OCI-LY3 (cell line): Measurements from ENCODE around the gene RNF220.

Experiments
- H2AFZ ChIP-seq: fragments of 200-600, 300-600 bp; shearing (Covaris generic); 2 replicates; pipeline ENCODE4 v1.6.0; 2014; ENCODE audit warnings: antibody characterized with exemption, low read depth, low read length
- H3K27ac ChIP-seq: fragments of 200-600, 300-600 bp; sonication (generic); 2 replicates; pipeline ENCODE4 v1.5.1; 2014; ENCODE audit warnings: mild to moderate bottlenecking, low read length, moderate library complexity, mixed read lengths
- H3K27me3 ChIP-seq: fragments of 200-600, 300-600 bp; sonication (generic); 2 replicates; pipeline ENCODE4 v1.6.1; 2014; ENCODE audit warnings: low read depth, low read length, mixed read lengths
- H3K36me3 ChIP-seq: fragments of 200-600, 300-600 bp; sonication (generic); replicated peaks from 2 replicates; pipeline ENCODE3; 2014; ENCODE audit warnings: low read depth, low read length, mixed read lengths
- H3K4me1 ChIP-seq: fragments of 300-600, 200-600 bp; sonication (generic); 2 replicates; pipeline ENCODE4 v1.6.1; 2014; ENCODE audit warnings: low read length, mixed read lengths
- H3K4me2 ChIP-seq: fragments of 200-600, 300-600 bp; sonication (generic); 2 replicates; pipeline ENCODE4 v1.6.1; 2014; ENCODE audit warnings: low read length, mixed read lengths
- H3K4me3 ChIP-seq: fragments of 300-600, 200-600 bp; sonication (generic); 2 replicates; pipeline ENCODE4 v1.5.1; 2014; ENCODE audit warnings: antibody characterized with exemption, mild to moderate bottlenecking, low read length, moderate library complexity
- H3K79me2 ChIP-seq: fragments of 300-600, 200-600 bp; shearing (Covaris generic); 2 replicates; pipeline ENCODE4 v1.6.1; 2014; ENCODE audit warnings: mild to moderate bottlenecking, low read length, mixed read lengths
- H3K9ac ChIP-seq: fragments of 300-600, 200-600 bp; shearing (Covaris generic); 2 replicates; pipeline ENCODE4 v1.6.0; 2014; ENCODE audit warnings: mild to moderate bottlenecking, low read length, moderate library complexity
- H3K9me3 ChIP-seq: fragments of 200-600, 300-600 bp; shearing (Covaris generic); 2 replicates; pipeline ENCODE4 v1.6.1; 2014; ENCODE audit warnings: low read length, mixed read lengths; ENCODE audit not compliant: insufficient read depth
- H4K20me1 ChIP-seq: fragments of 200-600, 300-600 bp; sonication (generic); 2 replicates; pipeline ENCODE4 v1.6.1; 2016; ENCODE audit warnings: low read length, mixed read lengths; ENCODE audit not compliant: insufficient read depth
- EZH2phosphoT487 ChIP-seq: fragments of 200-600 bp; shearing (Covaris generic); IDR thresholded peaks from 2 replicates; pipeline ENCODE4 v1.6.1; 2018; ENCODE audit warnings: antibody characterized with exemption, mixed run types, low read depth
- TF ChIP-seq, protein P1 (sequence below): fragments of 200-600, 300-600 bp; sonication (generic); IDR thresholded peaks from 2 replicates; pipeline ENCODE4 v1.5.1; 2014; ENCODE audit warnings: antibody characterized with exemption, low read length, low read depth

RNF220 gene

DNA sequence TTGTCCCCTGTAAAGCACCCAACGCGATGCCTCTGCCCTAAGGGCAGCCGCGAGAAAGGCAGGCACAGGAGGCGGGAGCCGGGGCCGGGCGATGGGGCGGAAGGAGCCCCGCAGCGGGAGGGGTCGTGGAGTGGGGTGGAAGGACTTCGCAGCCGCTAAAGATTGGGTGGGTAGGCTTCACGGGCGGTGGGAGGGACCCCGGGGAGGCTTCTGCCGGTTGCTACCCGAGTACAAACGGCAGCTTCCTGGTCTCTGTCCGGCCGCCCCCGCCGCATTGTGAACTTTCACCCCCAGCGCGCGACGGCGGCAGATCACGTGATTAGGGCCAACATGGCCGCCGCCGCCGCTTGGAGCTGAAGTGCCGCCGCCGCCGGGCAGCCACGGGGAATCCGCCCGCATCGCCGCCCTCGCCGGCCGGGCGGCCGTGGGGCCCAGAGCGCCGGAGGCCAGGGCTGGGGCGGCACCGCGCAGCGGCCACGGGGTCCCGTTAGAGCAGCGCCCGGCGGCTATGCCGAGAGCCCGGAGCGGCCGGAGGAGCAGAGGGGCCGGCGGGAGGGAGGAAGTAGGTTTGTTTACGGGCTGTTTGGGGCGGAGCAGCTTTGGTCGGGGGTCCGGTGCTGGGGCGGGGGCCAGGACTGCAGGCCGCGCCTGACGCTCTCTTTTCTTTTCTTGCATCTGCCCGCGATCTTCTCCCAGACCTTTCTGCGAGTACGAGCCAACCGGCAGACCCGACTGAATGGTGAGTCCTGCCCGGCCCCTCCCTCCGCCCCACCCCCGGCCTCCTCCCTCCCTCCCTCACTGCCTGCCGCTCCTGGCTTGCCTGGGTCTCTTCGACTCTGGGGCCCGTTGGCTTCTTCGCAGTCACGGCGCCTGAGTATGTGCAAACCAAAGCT is 226.8 kb downstream of the RNF220 start:
- TF ChIP-seq, protein P1, sequence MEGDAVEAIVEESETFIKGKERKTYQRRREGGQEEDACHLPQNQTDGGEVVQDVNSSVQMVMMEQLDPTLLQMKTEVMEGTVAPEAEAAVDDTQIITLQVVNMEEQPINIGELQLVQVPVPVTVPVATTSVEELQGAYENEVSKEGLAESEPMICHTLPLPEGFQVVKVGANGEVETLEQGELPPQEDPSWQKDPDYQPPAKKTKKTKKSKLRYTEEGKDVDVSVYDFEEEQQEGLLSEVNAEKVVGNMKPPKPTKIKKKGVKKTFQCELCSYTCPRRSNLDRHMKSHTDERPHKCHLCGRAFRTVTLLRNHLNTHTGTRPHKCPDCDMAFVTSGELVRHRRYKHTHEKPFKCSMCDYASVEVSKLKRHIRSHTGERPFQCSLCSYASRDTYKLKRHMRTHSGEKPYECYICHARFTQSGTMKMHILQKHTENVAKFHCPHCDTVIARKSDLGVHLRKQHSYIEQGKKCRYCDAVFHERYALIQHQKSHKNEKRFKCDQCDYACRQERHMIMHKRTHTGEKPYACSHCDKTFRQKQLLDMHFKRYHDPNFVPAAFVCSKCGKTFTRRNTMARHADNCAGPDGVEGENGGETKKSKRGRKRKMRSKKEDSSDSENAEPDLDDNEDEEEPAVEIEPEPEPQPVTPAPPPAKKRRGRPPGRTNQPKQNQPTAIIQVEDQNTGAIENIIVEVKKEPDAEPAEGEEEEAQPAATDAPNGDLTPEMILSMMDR = no peak
- H4K20me1 ChIP-seq = no peaks in the 10 kb centered on the region
- no peaks in the 10 kb centered on the region for H3K9me3 ChIP-seq
- H3K27me3 ChIP-seq = no peaks in the 10 kb centered on the region
- H3K4me1 ChIP-seq = peaks cover 12% of the 10 kb centered on the region
- peaks cover 12% of the 10 kb centered on the region for H3K36me3 ChIP-seq
- H3K79me2 ChIP-seq = peaks cover 18% of the 10 kb centered on the region
- H3K9ac ChIP-seq = peak overlapping the region; percentile 97
- H3K27ac ChIP-seq = peak overlapping the region; percentile 76
- H3K4me3 ChIP-seq = peak overlapping the region; percentile 95
- H3K4me2 ChIP-seq = peak overlapping the region; percentile 97
- H2AFZ ChIP-seq = peak overlapping the region; percentile 72

DNA sequence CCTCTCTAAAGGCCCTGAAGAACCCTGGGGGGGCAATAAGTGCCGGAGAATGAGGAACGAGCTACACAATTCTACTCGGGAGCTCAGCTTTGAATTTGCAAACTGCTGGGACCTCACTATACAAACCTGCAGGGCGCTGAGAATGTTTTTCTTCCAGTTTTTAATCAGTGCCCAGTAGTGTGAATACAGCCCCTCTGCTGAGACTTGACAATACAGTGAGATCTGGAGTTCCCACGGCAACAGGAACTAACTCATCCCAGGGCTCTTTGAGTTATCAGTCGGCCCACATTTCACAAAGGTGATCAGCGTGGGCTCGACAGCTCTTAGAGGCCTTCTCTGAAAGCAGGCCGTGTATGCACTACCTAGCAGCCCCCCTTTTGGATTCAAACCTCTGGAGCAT is 227.5 kb downstream of the RNF220 start:
- peak overlapping the region; percentile 76 for H3K27ac ChIP-seq
- H3K9ac ChIP-seq = peak overlapping the region; percentile 75
- no peak overlapping the region for H2AFZ ChIP-seq
- peaks cover 12% of the 10 kb centered on the region for H3K4me1 ChIP-seq
- TF ChIP-seq, protein P1 = no peak
- no peak for TF ChIP-seq EZH2phosphoT487
- H3K9me3 ChIP-seq = no peaks in the 10 kb centered on the region
- peak overlapping the region; percentile 77 for H3K4me2 ChIP-seq
- peaks cover 12% of the 10 kb centered on the region for H3K36me3 ChIP-seq
- peak overlapping the region; percentile 95 for H3K4me3 ChIP-seq
- H3K27me3 ChIP-seq = no peaks in the 10 kb centered on the region
- peaks cover 18% of the 10 kb centered on the region for H3K79me2 ChIP-seq
- no peaks in the 10 kb centered on the region for H4K20me1 ChIP-seq

DNA sequence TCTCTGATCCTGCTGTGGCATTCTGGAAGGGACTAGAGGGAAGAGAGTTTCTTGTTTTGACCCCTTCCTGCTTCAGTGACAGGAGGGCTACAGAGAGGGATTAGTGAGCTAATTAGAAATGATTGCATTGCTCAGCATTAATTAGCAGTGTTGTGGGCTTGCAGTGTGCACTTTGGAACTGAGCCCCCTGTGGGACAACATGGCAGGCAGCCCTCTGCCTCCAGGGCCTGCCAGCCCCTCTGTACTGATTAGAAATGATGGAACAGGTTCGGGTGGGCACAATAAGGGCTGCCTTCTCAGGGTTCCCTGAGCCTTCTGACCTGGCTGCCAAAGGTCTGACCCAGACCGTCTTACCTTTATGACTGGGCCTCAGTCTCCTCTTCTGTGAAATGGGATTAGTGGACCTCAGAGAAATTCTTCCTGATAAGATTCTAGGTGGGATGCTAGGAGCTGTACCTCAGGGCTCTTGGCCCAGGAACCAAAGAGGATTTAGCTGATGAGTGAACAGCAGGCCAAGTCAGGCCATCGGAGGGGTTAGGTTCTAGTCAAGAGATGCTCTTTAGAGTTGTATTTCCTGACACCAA is 229.6 kb downstream of the RNF220 start:
- no peaks in the 10 kb centered on the region for H3K9me3 ChIP-seq
- peaks cover 17% of the 10 kb centered on the region for H3K36me3 ChIP-seq
- no peak for TF ChIP-seq EZH2phosphoT487
- TF ChIP-seq, protein P1 = no peak
- H3K4me3 ChIP-seq = no peak overlapping the region
- no peak overlapping the region for H3K9ac ChIP-seq
- H2AFZ ChIP-seq = no peak overlapping the region
- H3K27ac ChIP-seq = no peak overlapping the region
- H3K79me2 ChIP-seq = peaks cover 18% of the 10 kb centered on the region
- no peaks in the 10 kb centered on the region for H4K20me1 ChIP-seq
- H3K4me1 ChIP-seq = peaks cover 12% of the 10 kb centered on the region
- no peaks in the 10 kb centered on the region for H3K27me3 ChIP-seq
- H3K4me2 ChIP-seq = no peak overlapping the region

DNA sequence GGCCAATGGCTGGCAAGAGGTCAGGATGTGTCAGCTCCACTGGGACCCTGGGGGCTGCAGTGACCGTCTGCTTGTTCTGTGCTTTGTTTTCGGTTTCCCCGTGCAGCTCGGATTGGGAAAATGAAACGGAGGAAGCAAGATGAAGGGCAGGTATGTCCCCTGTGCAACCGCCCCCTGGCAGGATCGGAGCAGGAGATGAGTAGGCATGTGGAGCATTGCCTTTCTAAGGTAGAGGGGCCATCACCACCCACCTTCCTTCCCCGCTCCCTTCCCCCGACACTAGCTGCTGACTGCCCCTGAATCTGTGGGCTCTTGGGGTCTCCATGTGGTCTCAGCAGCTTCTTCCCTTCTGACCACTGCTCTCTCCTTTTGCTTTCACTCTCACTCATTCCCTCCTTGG is 230.4 kb downstream of the RNF220 start:
- Histone ChIP-seq H3K36me3 (peaks cover 17% of the 10 kb centered on the region), H3K9ac (no peak overlapping the region)

More for the DNA sequence above, 230.4 kb downstream of the RNF220 start:
- no peak for TF ChIP-seq EZH2phosphoT487
- H3K4me2 ChIP-seq = no peak overlapping the region
- peaks cover 12% of the 10 kb centered on the region for H3K4me1 ChIP-seq
- no peaks in the 10 kb centered on the region for H4K20me1 ChIP-seq
- no peak overlapping the region for H2AFZ ChIP-seq
- H3K27me3 ChIP-seq = no peaks in the 10 kb centered on the region
- H3K79me2 ChIP-seq = peaks cover 18% of the 10 kb centered on the region
- H3K4me3 ChIP-seq = no peak overlapping the region
- no peak overlapping the region for H3K27ac ChIP-seq
- H3K9me3 ChIP-seq = no peaks in the 10 kb centered on the region
